Mesendoderm (in vitro differentiated cells): ENCODE measurements around the gene RAET1L.

Source experiments
- DNase-seq: peaks from one replicate; pipeline ENCODE4 v3.0.0; 2013
- H2AK5ac ChIP-seq: 2 replicates; pipeline ENCODE4 v1.6.1; 2013; ENCODE audit warnings: low read length, inconsistent platforms
- H2BK120ac ChIP-seq: 2 replicates; pipeline ENCODE4 v1.6.1; 2013; ENCODE audit warnings: low read depth, mild to moderate bottlenecking, low read length, moderate library complexity, mixed read lengths
- H2BK15ac ChIP-seq: replicated peaks from 2 replicates; pipeline ENCODE4 v1.6.1; 2013; ENCODE audit warnings: low read depth, mild to moderate bottlenecking, moderate library complexity
- H2BK5ac ChIP-seq: 2 replicates; pipeline ENCODE4 v1.6.1; 2013; ENCODE audit warnings: low read length, inconsistent platforms
- H3K18ac ChIP-seq: 2 replicates; pipeline ENCODE4 v1.6.1; 2013; ENCODE audit warnings: mild to moderate bottlenecking, low read length, mixed read lengths
- H3K23ac ChIP-seq: one replicate; pipeline ENCODE4 v1.6.1; 2013; ENCODE audit warnings: low read length
- H3K27ac ChIP-seq: 2 replicates; pipeline ENCODE4 v1.5.1; 2013; ENCODE audit warnings: low read depth, mild to moderate bottlenecking, inconsistent platforms, low read length, moderate library complexity
- H3K27me3 ChIP-seq: 2 replicates; pipeline ENCODE4 v1.6.1; 2013; ENCODE audit warnings: low read length, control low read depth, mild to moderate bottlenecking, inconsistent platforms; ENCODE audit not compliant: insufficient read depth, poor library complexity
- H3K36me3 ChIP-seq: 2 replicates; pipeline ENCODE4 v1.6.1; 2013; ENCODE audit warnings: low read length, inconsistent platforms; ENCODE audit not compliant: control insufficient read depth, insufficient read depth
- H3K4ac ChIP-seq: one replicate; pipeline ENCODE4 v1.6.1; 2013; ENCODE audit warnings: low read depth, mild to moderate bottlenecking, low read length, moderate library complexity
- H3K4me1 ChIP-seq: 2 replicates; pipeline ENCODE4 v1.6.1; 2013; ENCODE audit warnings: low read depth, low read length, inconsistent platforms; ENCODE audit not compliant: control insufficient read depth
- H3K4me2 ChIP-seq: 2 replicates; pipeline ENCODE4 v1.6.1; 2013; ENCODE audit warnings: low read length
- H3K4me3 ChIP-seq: 2 replicates; pipeline ENCODE4 v1.5.1; 2013; ENCODE audit warnings: mild to moderate bottlenecking, low read length
- H3K56ac ChIP-seq: one replicate; pipeline ENCODE4 v1.6.1; 2013; ENCODE audit warnings: low read length
- H3K79me1 ChIP-seq: 2 replicates; pipeline ENCODE4 v1.6.1; 2013; ENCODE audit warnings: low read length, inconsistent platforms
- H3K79me2 ChIP-seq: 2 replicates; pipeline ENCODE4 v1.6.1; 2013; ENCODE audit warnings: mild to moderate bottlenecking, low read length; ENCODE audit not compliant: control insufficient read depth, insufficient read depth
- H3K9ac ChIP-seq: 2 replicates; pipeline ENCODE4 v1.6.1; 2013; ENCODE audit warnings: low read length, inconsistent platforms
- H4K5ac ChIP-seq: one replicate; pipeline ENCODE4 v1.6.1; 2013; ENCODE audit warnings: low read length
- H4K8ac ChIP-seq: one replicate; pipeline ENCODE4 v1.6.1; 2013; ENCODE audit warnings: low read depth, mild to moderate bottlenecking, control low read depth, low read length, moderate library complexity
- WGBS: extraction: QIAGEN DNeasy Blood & Tissue Kit; methylation state at CpG from one replicate; pipeline ENCODE4 v1.1.7; 2013; ENCODE audit warnings: low lambda C conversion rate, missing lambda C conversion rate; ENCODE audit not compliant: insufficient coverage; ENCODE audit errors: extremely low coverage; 5-methylcytosine and 5-hydroxymethylcytosine counted together

RAET1L gene

GRCh38 chr6:149983145-149983544 is 42.2 kb downstream of the RAET1L start:
- no CpG with 5 or more reads among the region's 9 CpGs for WGBS
- Histone ChIP-seq H3K18ac (no peak overlapping the region), H3K56ac (no peak overlapping the region)

GRCh38 chr6:149979293-149979692 is 46.0 kb downstream of the RAET1L start:
- no peaks in the 10 kb centered on the region for H3K4me1 ChIP-seq
- no peak overlapping the region for H2AK5ac ChIP-seq
- H2BK15ac ChIP-seq: no peak overlapping the region
- WGBS: no CpG with 5 or more reads among the region's 6 CpGs
- no peak overlapping the region for H3K4me2 ChIP-seq
- no peaks in the 10 kb centered on the region for H3K36me3 ChIP-seq
- no peaks in the 10 kb centered on the region for H3K79me2 ChIP-seq
- H3K27ac ChIP-seq: no peak overlapping the region
- H2BK120ac ChIP-seq: no peak overlapping the region
- no peak for DNase-seq
- H3K9ac ChIP-seq: no peak overlapping the region
- H3K27me3 ChIP-seq: peaks cover 26% of the 10 kb centered on the region
- H3K79me1 ChIP-seq: no peaks in the 10 kb centered on the region
- H3K56ac ChIP-seq: no peak overlapping the region
- H4K8ac ChIP-seq: no peak overlapping the region
- H3K18ac ChIP-seq: no peak overlapping the region
- no peak overlapping the region for H3K4me3 ChIP-seq
- H3K23ac ChIP-seq: no peak overlapping the region
- no peak overlapping the region for H4K5ac ChIP-seq
- H2BK5ac ChIP-seq: no peak overlapping the region
- H3K4ac ChIP-seq: no peak overlapping the region

More at GRCh38 chr6:149983145-149983544, 42.2 kb downstream of the RAET1L start:
- Histone ChIP-seq H3K4me3 (no peak overlapping the region), H3K79me1 (no peaks in the 10 kb centered on the region), H3K4ac (no peak overlapping the region), H3K27ac (no peak overlapping the region), H3K36me3 (no peaks in the 10 kb centered on the region), H3K4me2 (no peak overlapping the region), H3K27me3 (peaks cover 53% of the 10 kb centered on the region), H3K23ac (no peak overlapping the region), H4K8ac (no peak overlapping the region), H3K9ac (no peak overlapping the region), H2BK120ac (no peak overlapping the region), H3K4me1 (no peaks in the 10 kb centered on the region), H3K79me2 (no peaks in the 10 kb centered on the region), H4K5ac (no peak overlapping the region), H2AK5ac (no peak overlapping the region), H2BK15ac (no peak overlapping the region), H2BK5ac (no peak overlapping the region)
- no peak for DNase-seq

- H3K4ac ChIP-seq: no peak overlapping the region
- H3K18ac ChIP-seq: no peak overlapping the region
- H3K36me3 ChIP-seq: no peaks in the 10 kb centered on the region
- H3K4me3 ChIP-seq: no peak overlapping the region
- H3K23ac ChIP-seq: no peak overlapping the region
- no peaks in the 10 kb centered on the region for H3K4me1 ChIP-seq
- H3K4me2 ChIP-seq: no peak overlapping the region
- peaks cover 26% of the 10 kb centered on the region for H3K27me3 ChIP-seq
- H2BK15ac ChIP-seq: no peak overlapping the region
- H2BK5ac ChIP-seq: no peak overlapping the region
- H3K79me2 ChIP-seq: no peaks in the 10 kb centered on the region
- H3K79me1 ChIP-seq: no peaks in the 10 kb centered on the region
- H3K56ac ChIP-seq: no peak overlapping the region
- H4K8ac ChIP-seq: no peak overlapping the region
- H3K27ac ChIP-seq: no peak overlapping the region
- no peak for DNase-seq
- no peak overlapping the region for H2BK120ac ChIP-seq
- H2AK5ac ChIP-seq: no peak overlapping the region
- no peak overlapping the region for H4K5ac ChIP-seq
- no peak overlapping the region for H3K9ac ChIP-seq
These were observed 46.7 kb downstream of the RAET1L start for GRCh38 chr6:149978610-149979009.

- H3K27ac ChIP-seq: no peak overlapping the region
- no peaks in the 10 kb centered on the region for H3K4me1 ChIP-seq
- WGBS: no CpG with 5 or more reads among the region's 4 CpGs
- H3K27me3 ChIP-seq: peaks cover 18% of the 10 kb centered on the region
- no peak overlapping the region for H2BK5ac ChIP-seq
- H3K4me2 ChIP-seq: no peak overlapping the region
- H3K56ac ChIP-seq: no peak overlapping the region
- no peak overlapping the region for H4K5ac ChIP-seq
- H3K79me2 ChIP-seq: no peaks in the 10 kb centered on the region
- no peak overlapping the region for H2BK120ac ChIP-seq
- no peak overlapping the region for H3K4ac ChIP-seq
- no peak for DNase-seq
- no peak overlapping the region for H3K23ac ChIP-seq
- no peaks in the 10 kb centered on the region for H3K79me1 ChIP-seq
- no peak overlapping the region for H3K4me3 ChIP-seq
- no peak overlapping the region for H4K8ac ChIP-seq
- no peak overlapping the region for H2AK5ac ChIP-seq
- no peak overlapping the region for H3K18ac ChIP-seq
- H3K9ac ChIP-seq: no peak overlapping the region
- no peaks in the 10 kb centered on the region for H3K36me3 ChIP-seq
- no peak overlapping the region for H2BK15ac ChIP-seq
These were observed 48.1 kb downstream of the RAET1L start for GRCh38 chr6:149977221-149977620.

- no peak overlapping the region for H3K27ac ChIP-seq
- no peak overlapping the region for H3K9ac ChIP-seq
- no peaks in the 10 kb centered on the region for H3K36me3 ChIP-seq
- no peak overlapping the region for H4K5ac ChIP-seq
- no peaks in the 10 kb centered on the region for H3K79me2 ChIP-seq
- no peak overlapping the region for H2BK15ac ChIP-seq
- H2BK5ac ChIP-seq: no peak overlapping the region
- H4K8ac ChIP-seq: no peak overlapping the region
- peaks cover 5% of the 10 kb centered on the region for H3K27me3 ChIP-seq
- H3K18ac ChIP-seq: no peak overlapping the region
- H3K56ac ChIP-seq: no peak overlapping the region
- H2BK120ac ChIP-seq: no peak overlapping the region
- H3K4ac ChIP-seq: no peak overlapping the region
- DNase-seq: no peak
- H3K4me2 ChIP-seq: no peak overlapping the region
- H3K23ac ChIP-seq: no peak overlapping the region
- no peaks in the 10 kb centered on the region for H3K79me1 ChIP-seq
- no peak overlapping the region for H3K4me3 ChIP-seq
- no peak overlapping the region for H2AK5ac ChIP-seq
- H3K4me1 ChIP-seq: no peaks in the 10 kb centered on the region
These were observed 49.9 kb downstream of the RAET1L start for GRCh38 chr6:149975400-149975799.

GRCh38 chr6:149974825-149975224 is 50.5 kb downstream of the RAET1L start:
- no peak overlapping the region for H2BK5ac ChIP-seq

More at GRCh38 chr6:149974825-149975224, 50.5 kb downstream of the RAET1L start:
- Histone ChIP-seq H3K4ac (no peak overlapping the region), H2AK5ac (no peak overlapping the region), H3K23ac (no peak overlapping the region), H4K8ac (no peak overlapping the region), H4K5ac (no peak overlapping the region), H3K4me3 (no peak overlapping the region), H3K56ac (no peak overlapping the region), H3K79me2 (no peaks in the 10 kb centered on the region), H3K18ac (no peak overlapping the region), H3K4me2 (no peak overlapping the region), H3K79me1 (no peaks in the 10 kb centered on the region), H2BK15ac (no peak overlapping the region), H3K27ac (no peak overlapping the region), H2BK120ac (no peak overlapping the region), H3K27me3 (peaks cover 5% of the 10 kb centered on the region), H3K36me3 (no peaks in the 10 kb centered on the region), H3K4me1 (no peaks in the 10 kb centered on the region), H3K9ac (no peak overlapping the region)
- no CpG with 5 or more reads among the region's 3 CpGs for WGBS
- no peak for DNase-seq
